Measurements from ENCODE around the gene NHERF2. TPM values are rescaled to one million over a fixed set of nuclear protein-coding genes. Genes with fewer than 3 reads are reported as not detected.

Gene NHERF2
- total and polyA plus RNA-seq, 9 of the 15 experiments (the other 6 are each of a cell fraction or from before 2014, with no cell fraction given): 0.15 to 42.0 (median 12.5) TPM

GRCh38 chr16:2053897-2054296 is 27.2 kb downstream of the NHERF2 start:
- WGBS (ENCODE audit: insufficient coverage, low coverage, missing lambda C conversion rate): 89% methylated on average over 15 of the region's 17 CpGs
- in situ Hi-C loops (cut with MboI) (no loop called here), intact Hi-C loops (cut with micrococcal nuclease) (no loop called here)
- DNase-seq (ENCODE audit: extremely low read depth in 1 of 4, low spot score in 3 of 4): no peak
- CTCF ChIA-PET (ENCODE audit: low intra/inter-chr PET ratio): no interaction called here
- peaks cover 45% of the 10 kb centered on the region; the same call in 1 of the 3 replicates for H3K36me3 ChIP-seq (ENCODE audit: control insufficient read depth, insufficient read depth, low read length)
- H3K4me3 ChIP-seq: no peak overlapping the region
- peaks cover 4% of the 10 kb centered on the region; the same call in 1 of the 2 replicates for H4K20me1 ChIP-seq (replicated peaks; ENCODE audit: control insufficient read depth, insufficient read depth, low read length)
- H3K9me3 ChIP-seq (replicated peaks; ENCODE audit: control insufficient read depth, insufficient read depth, low read depth, low read length): no peaks in the 10 kb centered on the region
- no peak overlapping the region for H3K27ac ChIP-seq (ENCODE audit: extremely low read depth, low read depth, low read length)
- no peak for ATAC-seq
- H2AFZ ChIP-seq (ENCODE audit: low read depth, low read length): no peak overlapping the region
- peaks cover 0 to 46% of the 10 kb centered on the region in 2 experiments; a peak in 4 of 5 replicates for H3K4me1 ChIP-seq (replicated peaks in 1 of 2; ENCODE audit: control insufficient read depth in 2 of 2, insufficient read depth in 2 of 2, low read length in 2 of 2)
- POLR2A ChIA-PET: interaction anchor here (0.5 to 0.9 kb wide), 2 partner anchors 13 to 95 kb away, joined by 3 to 5 read pairs; partner anchors contain the start of gene RAB26
- no peak for FAIRE-seq
- H3K27me3 ChIP-seq (ENCODE audit: control insufficient read depth in 2 of 2, insufficient read depth in 2 of 2, low read length in 2 of 2): no peaks in the 10 kb centered on the region
- H3K9ac ChIP-seq (ENCODE audit: insufficient read depth in 1 of 2, low read depth in 2 of 2, low read length in 2 of 2): no peak overlapping the region; a peak in 1 of 4 replicates
- H3K9me1 ChIP-seq (ENCODE audit: control insufficient read depth, insufficient read depth, low read length): no peaks in the 10 kb centered on the region
- TF ChIP-seq ZNF41 (CRISPR knock-in tag; conservative IDR thresholded peaks at IDR 0.05) (no peak), ZNF77 (CRISPR knock-in tag; IDR thresholded peaks at IDR 0.05) (no peak), GTF2A2 (tag; IDR thresholded peaks at IDR 0.05) (no peak), ZNF444 (CRISPR knock-in tag; IDR thresholded peaks at IDR 0.05) (no peak), ZBTB49 (CRISPR knock-in tag; IDR thresholded peaks at IDR 0.05; ENCODE audit: borderline replicate concordance) (no peak), NFRKB (IDR thresholded peaks at IDR 0.05; ENCODE audit: low read depth) (no peak)
- TF ChIP-seq, protein P1, sequence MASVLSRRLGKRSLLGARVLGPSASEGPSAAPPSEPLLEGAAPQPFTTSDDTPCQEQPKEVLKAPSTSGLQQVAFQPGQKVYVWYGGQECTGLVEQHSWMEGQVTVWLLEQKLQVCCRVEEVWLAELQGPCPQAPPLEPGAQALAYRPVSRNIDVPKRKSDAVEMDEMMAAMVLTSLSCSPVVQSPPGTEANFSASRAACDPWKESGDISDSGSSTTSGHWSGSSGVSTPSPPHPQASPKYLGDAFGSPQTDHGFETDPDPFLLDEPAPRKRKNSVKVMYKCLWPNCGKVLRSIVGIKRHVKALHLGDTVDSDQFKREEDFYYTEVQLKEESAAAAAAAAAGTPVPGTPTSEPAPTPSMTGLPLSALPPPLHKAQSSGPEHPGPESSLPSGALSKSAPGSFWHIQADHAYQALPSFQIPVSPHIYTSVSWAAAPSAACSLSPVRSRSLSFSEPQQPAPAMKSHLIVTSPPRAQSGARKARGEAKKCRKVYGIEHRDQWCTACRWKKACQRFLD (CRISPR knock-in tag; IDR thresholded peaks at IDR 0.05): no peak
- TF ChIP-seq, protein P2, sequence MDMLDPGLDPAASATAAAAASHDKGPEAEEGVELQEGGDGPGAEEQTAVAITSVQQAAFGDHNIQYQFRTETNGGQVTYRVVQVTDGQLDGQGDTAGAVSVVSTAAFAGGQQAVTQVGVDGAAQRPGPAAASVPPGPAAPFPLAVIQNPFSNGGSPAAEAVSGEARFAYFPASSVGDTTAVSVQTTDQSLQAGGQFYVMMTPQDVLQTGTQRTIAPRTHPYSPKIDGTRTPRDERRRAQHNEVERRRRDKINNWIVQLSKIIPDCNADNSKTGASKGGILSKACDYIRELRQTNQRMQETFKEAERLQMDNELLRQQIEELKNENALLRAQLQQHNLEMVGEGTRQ (CRISPR knock-in tag; IDR thresholded peaks at IDR 0.05): no peak
- H3K4me2 ChIP-seq (ENCODE audit: insufficient read depth, low read length): no peak overlapping the region
- no TSS peak for BruUV-seq (replicated peaks)
- peaks cover under 1% of the 10 kb centered on the region for H3K79me2 ChIP-seq (ENCODE audit: control insufficient read depth, insufficient read depth, low read length)

All from K562 (cell line).